HepG2 (cell line): ENCODE measurements around the gene PPP1R12C. TPM values are rescaled to one million over a fixed set of nuclear protein-coding genes. Genes with fewer than 3 reads are reported as not detected.

Experiments
- ATAC-seq: fragments of 200-7000 bp; cut with Tn5 transposase; 3 replicates; pipeline ENCODE4 v1.9.1; 2020; ENCODE audit warnings: mild to moderate bottlenecking, moderate library complexity
- BruUV-seq: library from RNA; stranded (reverse); fragments of 400-500 nt; replicated peaks from 2 replicates; lab custom pipeline; 2021; lab: Mats Ljungman, UMichigan
- CTCF ChIA-PET: fragments of 300-600 bp; formaldehyde crosslinking; extraction: SDS; loops from one replicate; lab custom pipeline; 2021; ENCODE audit warnings: low total read pairs, inconsistent platforms, low intra/inter-chr PET ratio; lab: Yijun Ruan, JAX
- POLR2A ChIA-PET: fragments of 350-600 bp; sonication (Branson Sonifier 250); formaldehyde crosslinking; loops from one replicate; lab custom pipeline; 2020; ENCODE audit warnings: antibody characterized with exemption, inconsistent platforms; lab: Yijun Ruan, JAX
- DNase-seq: peaks from one replicate; pipeline ENCODE4 v3.0.0-alpha.2; 2015; ENCODE audit warnings: low spot score
- FAIRE-seq: peaks from 3 replicates; lab custom pipeline; 2011; peaks lifted over from hg19 to GRCh38; lab: Jason Lieb, UNC
- H2AFZ ChIP-seq: one replicate; pipeline ENCODE4 v1.6.1; 2011; ENCODE audit warnings: low read length, inconsistent platforms
- H3K27ac ChIP-seq: fragments of 300-600 bp; 3 replicates; pipeline ENCODE4 v1.8.0; 2011; ENCODE audit warnings: mixed run types, mild to moderate bottlenecking, mixed read lengths, low read length, inconsistent platforms; ENCODE audit not compliant: insufficient read depth; ENCODE audit errors: extremely low read length
- H3K27me3 ChIP-seq, 2 experiments: fragments of 200-600 bp in 1 of 2; 2 replicates in 1 of 2; 3 replicates in 1 of 2; pipeline versions ENCODE4 v1.6.0 to v1.8.0; 2011; ENCODE audit warnings: low read length in 2 of 2, mild to moderate bottlenecking in 2 of 2, moderate library complexity in 2 of 2, inconsistent platforms in 1 of 2; ENCODE audit not compliant: insufficient read depth in 2 of 2, control insufficient read depth in 1 of 2
- H3K36me3 ChIP-seq, 2 experiments: fragments of 200-600 bp in 1 of 2; replicated peaks in 1 of 2; 2 replicates in 1 of 2; 3 replicates in 1 of 2; pipeline versions ENCODE4 v1.5.1 to v1.8.0; 2011; ENCODE audit warnings: low read length in 2 of 2, inconsistent platforms in 1 of 2; ENCODE audit not compliant: insufficient read depth in 2 of 2, control insufficient read depth in 1 of 2
- H3K4me1 ChIP-seq: 2 replicates; pipeline ENCODE4 v1.5.1; 2012; ENCODE audit warnings: low read length, inconsistent platforms; ENCODE audit not compliant: insufficient read depth
- H3K4me2 ChIP-seq: 2 replicates; pipeline ENCODE4 v1.6.0; 2011; ENCODE audit warnings: low read depth, low read length, inconsistent platforms
- H3K4me3 ChIP-seq, 3 experiments: fragments of 200-600 bp in 1 of 3; sonication (generic), shearing (Covaris generic) in 1 of 3; replicated peaks in 1 of 3; 2 replicates each; pipeline ENCODE4 v1.5.1; 2011 to 2016; ENCODE audit warnings: low read length in 3 of 3, inconsistent platforms in 2 of 3, low read depth in 2 of 3, mild to moderate bottlenecking in 2 of 3, control low read depth in 1 of 3, mixed read lengths in 1 of 3; ENCODE audit not compliant: insufficient read depth in 1 of 3
- H3K79me2 ChIP-seq: one replicate; pipeline ENCODE4 v1.6.1; 2011; ENCODE audit warnings: low read length, inconsistent platforms; ENCODE audit not compliant: insufficient read depth
- H3K9ac ChIP-seq: 2 replicates; pipeline ENCODE4 v1.6.0; 2011; ENCODE audit warnings: mild to moderate bottlenecking, low read depth, low read length, inconsistent platforms; ENCODE audit not compliant: insufficient read depth
- H3K9me3 ChIP-seq: 2 replicates; pipeline ENCODE4 v1.5.1; 2012; ENCODE audit warnings: mild to moderate bottlenecking, low read length
- H4K20me1 ChIP-seq: 2 replicates; pipeline ENCODE4 v1.6.0; 2011; ENCODE audit warnings: inconsistent platforms, mild to moderate bottlenecking, low read length, moderate library complexity; ENCODE audit not compliant: insufficient read depth
- CREM ChIP-seq, 2 experiments: sonication (generic) in 1 of 2; formaldehyde crosslinking in 1 of 2; IDR thresholded peaks; 2 replicates each; pipeline versions ENCODE4 v1.4.0 to v1.6.1; 2016 to 2020; ENCODE audit warnings: antibody characterized with exemption in 1 of 2, mild to moderate bottlenecking in 1 of 2, missing genetic modification reagents in 1 of 2
- HNRNPUL1 ChIP-seq: fragments of 200-400 bp; formaldehyde crosslinking; IDR thresholded peaks from 2 replicates; pipeline ENCODE4 v1.6.1; 2017; ENCODE audit warnings: low read depth, mild to moderate bottlenecking, low read length, moderate library complexity
- IRX3 ChIP-seq: sonication (generic); formaldehyde crosslinking; IDR thresholded peaks from 2 replicates; pipeline ENCODE4 v1.8.1; 2023; ENCODE audit warnings: mild to moderate bottlenecking, low read depth, missing genetic modification reagents, borderline replicate concordance
- MZF1 ChIP-seq: sonication (generic); formaldehyde crosslinking; IDR thresholded peaks from 2 replicates; pipeline ENCODE4 v1.8.1; 2023; ENCODE audit warnings: mild to moderate bottlenecking, missing genetic modification reagents, borderline replicate concordance
- RFXANK ChIP-seq: IDR thresholded peaks from 2 replicates; pipeline ENCODE4 v1.6.1; 2016
- STAG1 ChIP-seq: sonication (generic); formaldehyde crosslinking; IDR thresholded peaks from 2 replicates; pipeline ENCODE4 v1.4.0; 2020; ENCODE audit warnings: missing genetic modification reagents
- ZFP90 ChIP-seq: sonication (generic); formaldehyde crosslinking; IDR thresholded peaks from 2 replicates; pipeline ENCODE4 v1.8.0; 2022; ENCODE audit warnings: missing genetic modification reagents, mild to moderate bottlenecking, inconsistent platforms, borderline replicate concordance
- WGBS: methylation state at CpG from one replicate; pipeline ENCODE4 v1.1.6; 2017; ENCODE audit warnings: low lambda C conversion rate; 5-methylcytosine and 5-hydroxymethylcytosine counted together
- in situ Hi-C: cut with HindIII; loops from 2 replicates; pipeline ENCODE4 v1.10.0; 2017; ENCODE audit warnings: low pct_unique_long_range_greater_than_20kb; ENCODE audit not compliant: extremely low pct_ligation_motif_present
- intact Hi-C: fragments of 100-400 bp; cut with micrococcal nuclease; formaldehyde crosslinking; loops from one replicate; pipeline ENCODE4 v1.10.0; 2022; ENCODE audit not compliant: unreplicated experiment
- polyA plus RNA-seq, 8 experiments: library from polyadenylated mRNA; depleted of rRNA in 3 of 8; stranded (reverse) in 7 of 8; unstranded in 1 of 8; fragments of >200 nt; fragmentation: Illumina TruSeq in 4 of 8; extraction: Trizol in 4 of 8; gene quantifications; 2 replicates each; pipeline versions ENCODE4 v1.2.1 to v1.2.3, GENCODE V29; 2011 to 2016; ENCODE audit warnings: low read depth in 4 of 8, missing spikeins in 1 of 8, mixed read lengths in 1 of 8; ENCODE audit not compliant: insufficient read depth in 1 of 8
- total RNA-seq, 5 experiments: library from RNA; depleted of rRNA; stranded (reverse); fragments of >200 nt; fragmentation: Illumina TruSeq; extraction: Trizol; gene quantifications; 2 replicates each; pipeline ENCODE4 v1.2.3, GENCODE V29; 2016; ENCODE audit warnings: low read depth in 1 of 5
- TF ChIP-seq, protein P1 (sequence below): sonication (generic); formaldehyde crosslinking; IDR thresholded peaks from 2 replicates; pipeline ENCODE4 v1.4.0; 2020; ENCODE audit warnings: missing genetic modification reagents, borderline replicate concordance
- TF ChIP-seq, protein P2 (sequence below): sonication (generic); formaldehyde crosslinking; IDR thresholded peaks from 2 replicates; pipeline ENCODE4 v1.5.1; 2020; ENCODE audit warnings: mild to moderate bottlenecking, missing genetic modification reagents, moderate library complexity
- TF ChIP-seq, protein P3 (sequence below): sonication (generic); formaldehyde crosslinking; IDR thresholded peaks from 2 replicates; pipeline ENCODE4 v1.4.0; 2020; ENCODE audit warnings: mild to moderate bottlenecking, missing genetic modification reagents

The PPP1R12C gene
- total and polyA plus RNA-seq, 2 of the 13 experiments (the other 11 are each of a cell fraction or from before 2014, with no cell fraction given): 29.7 to 30.3 TPM

DNA sequence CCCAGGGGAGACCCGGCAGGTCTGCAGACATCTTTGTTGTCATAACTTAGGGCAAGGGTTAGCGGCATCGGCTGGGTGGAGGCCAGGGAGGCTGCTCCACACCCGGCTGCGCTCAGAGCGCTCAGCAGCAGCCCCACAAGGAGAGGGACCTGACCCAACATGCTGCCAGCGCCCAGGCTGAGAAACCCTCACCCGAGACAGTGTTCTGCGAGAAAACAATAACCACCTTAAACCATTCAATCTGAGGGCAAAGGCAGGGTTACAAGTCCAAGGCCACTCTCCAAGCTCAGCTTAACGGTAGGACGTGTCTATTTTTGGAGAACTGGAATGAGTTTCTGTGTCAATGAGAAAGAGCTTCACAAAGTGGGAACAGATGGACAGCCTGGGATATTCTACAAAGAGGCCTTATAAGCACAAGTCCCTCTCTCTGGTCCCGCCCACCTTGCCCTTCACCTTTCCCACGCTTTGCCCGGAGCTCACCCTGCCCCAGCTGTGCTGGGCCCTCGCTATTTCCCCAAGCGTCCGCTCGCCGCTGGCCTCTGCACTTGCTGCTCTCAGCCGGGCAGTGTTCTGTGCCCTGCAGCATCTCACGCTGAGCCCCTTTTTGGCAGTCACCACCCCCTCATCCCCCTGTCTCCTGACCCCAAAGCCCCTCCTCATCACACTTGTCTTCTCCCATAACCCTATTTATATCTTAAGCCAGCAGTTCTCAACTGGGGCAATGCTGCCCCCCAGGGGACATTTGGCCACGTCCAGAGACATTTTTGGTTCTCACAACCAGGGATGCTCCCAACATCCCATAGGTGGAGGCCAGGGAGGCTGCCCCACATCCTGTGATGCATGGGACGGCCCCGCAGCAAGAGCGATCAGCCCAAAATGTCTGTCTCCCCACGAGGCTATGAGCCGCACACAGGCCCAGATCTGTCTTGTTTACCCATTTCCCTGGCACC, 17.6 kb downstream of the PPP1R12C start:
- no peak overlapping the region for H3K4me2 ChIP-seq
- 75% methylated on average over 21 of the region's 27 CpGs for WGBS
- in situ Hi-C loops (no loop called here), intact Hi-C loops (no loop called here)
- H3K4me3 ChIP-seq: no peak overlapping the region
- ChIA-PET CTCF (interaction anchor here (1.0 kb wide), 1 partner anchor 11 kb away, joined by 5 read pairs; no protein-coding TSS in a partner anchor), POLR2A (no interaction called here)
- H3K9me3 ChIP-seq: no peaks in the 10 kb centered on the region
- no peaks in the 10 kb centered on the region for H3K79me2 ChIP-seq
- no peak for DNase-seq
- H4K20me1 ChIP-seq: 0 out of 2 replicates have a peak, but pooled peaks cover 2% of the 10 kb centered on the region
- no peak overlapping the region for H3K27ac ChIP-seq
- H3K9ac ChIP-seq: no peak overlapping the region
- no TSS peak for BruUV-seq
- no peaks in the 10 kb centered on the region for H3K27me3 ChIP-seq
- ATAC-seq: peak; percentile 27
- H3K36me3 ChIP-seq: peaks cover under 1 to 13% of the 10 kb centered on the region in 2 experiments; a peak in 4 of 5 replicates
- peaks cover 16% of the 10 kb centered on the region for H3K4me1 ChIP-seq
- H2AFZ ChIP-seq: no peak overlapping the region
- no peak for FAIRE-seq
- TF ChIP-seq HNRNPUL1 (no peak), MZF1 (no peak), ZFP90 (CRISPR knock-in tag) (no peak), IRX3 (CRISPR knock-in tag) (no peak), STAG1 (CRISPR knock-in tag) (peak; percentile 27; the same call in 1 of the 2 replicates), CREM (IDR thresholded peaks at IDR 0.05) (no peak), CREM (CRISPR knock-in tag; IDR thresholded peaks at IDR 0.05) (no peak), RFXANK (CRISPR knock-in tag) (no peak)
- TF ChIP-seq, protein P1, sequence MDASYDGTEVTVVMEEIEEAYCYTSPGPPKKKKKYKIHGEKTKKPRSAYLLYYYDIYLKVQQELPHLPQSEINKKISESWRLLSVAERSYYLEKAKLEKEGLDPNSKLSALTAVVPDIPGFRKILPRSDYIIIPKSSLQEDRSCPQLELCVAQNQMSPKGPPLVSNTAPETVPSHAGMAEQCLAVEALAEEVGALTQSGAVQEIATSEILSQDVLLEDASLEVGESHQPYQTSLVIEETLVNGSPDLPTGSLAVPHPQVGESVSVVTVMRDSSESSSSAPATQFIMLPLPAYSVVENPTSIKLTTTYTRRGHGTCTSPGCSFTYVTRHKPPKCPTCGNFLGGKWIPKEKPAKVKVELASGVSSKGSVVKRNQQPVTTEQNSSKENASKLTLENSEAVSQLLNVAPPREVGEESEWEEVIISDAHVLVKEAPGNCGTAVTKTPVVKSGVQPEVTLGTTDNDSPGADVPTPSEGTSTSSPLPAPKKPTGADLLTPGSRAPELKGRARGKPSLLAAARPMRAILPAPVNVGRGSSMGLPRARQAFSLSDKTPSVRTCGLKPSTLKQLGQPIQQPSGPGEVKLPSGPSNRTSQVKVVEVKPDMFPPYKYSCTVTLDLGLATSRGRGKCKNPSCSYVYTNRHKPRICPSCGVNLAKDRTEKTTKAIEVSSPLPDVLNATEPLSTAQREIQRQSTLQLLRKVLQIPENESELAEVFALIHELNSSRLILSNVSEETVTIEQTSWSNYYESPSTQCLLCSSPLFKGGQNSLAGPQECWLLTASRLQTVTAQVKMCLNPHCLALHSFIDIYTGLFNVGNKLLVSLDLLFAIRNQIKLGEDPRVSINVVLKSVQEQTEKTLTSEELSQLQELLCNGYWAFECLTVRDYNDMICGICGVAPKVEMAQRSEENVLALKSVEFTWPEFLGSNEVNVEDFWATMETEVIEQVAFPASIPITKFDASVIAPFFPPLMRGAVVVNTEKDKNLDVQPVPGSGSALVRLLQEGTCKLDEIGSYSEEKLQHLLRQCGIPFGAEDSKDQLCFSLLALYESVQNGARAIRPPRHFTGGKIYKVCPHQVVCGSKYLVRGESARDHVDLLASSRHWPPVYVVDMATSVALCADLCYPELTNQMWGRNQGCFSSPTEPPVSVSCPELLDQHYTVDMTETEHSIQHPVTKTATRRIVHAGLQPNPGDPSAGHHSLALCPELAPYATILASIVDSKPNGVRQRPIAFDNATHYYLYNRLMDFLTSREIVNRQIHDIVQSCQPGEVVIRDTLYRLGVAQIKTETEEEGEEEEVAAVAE: no peak
- TF ChIP-seq, protein P2, sequence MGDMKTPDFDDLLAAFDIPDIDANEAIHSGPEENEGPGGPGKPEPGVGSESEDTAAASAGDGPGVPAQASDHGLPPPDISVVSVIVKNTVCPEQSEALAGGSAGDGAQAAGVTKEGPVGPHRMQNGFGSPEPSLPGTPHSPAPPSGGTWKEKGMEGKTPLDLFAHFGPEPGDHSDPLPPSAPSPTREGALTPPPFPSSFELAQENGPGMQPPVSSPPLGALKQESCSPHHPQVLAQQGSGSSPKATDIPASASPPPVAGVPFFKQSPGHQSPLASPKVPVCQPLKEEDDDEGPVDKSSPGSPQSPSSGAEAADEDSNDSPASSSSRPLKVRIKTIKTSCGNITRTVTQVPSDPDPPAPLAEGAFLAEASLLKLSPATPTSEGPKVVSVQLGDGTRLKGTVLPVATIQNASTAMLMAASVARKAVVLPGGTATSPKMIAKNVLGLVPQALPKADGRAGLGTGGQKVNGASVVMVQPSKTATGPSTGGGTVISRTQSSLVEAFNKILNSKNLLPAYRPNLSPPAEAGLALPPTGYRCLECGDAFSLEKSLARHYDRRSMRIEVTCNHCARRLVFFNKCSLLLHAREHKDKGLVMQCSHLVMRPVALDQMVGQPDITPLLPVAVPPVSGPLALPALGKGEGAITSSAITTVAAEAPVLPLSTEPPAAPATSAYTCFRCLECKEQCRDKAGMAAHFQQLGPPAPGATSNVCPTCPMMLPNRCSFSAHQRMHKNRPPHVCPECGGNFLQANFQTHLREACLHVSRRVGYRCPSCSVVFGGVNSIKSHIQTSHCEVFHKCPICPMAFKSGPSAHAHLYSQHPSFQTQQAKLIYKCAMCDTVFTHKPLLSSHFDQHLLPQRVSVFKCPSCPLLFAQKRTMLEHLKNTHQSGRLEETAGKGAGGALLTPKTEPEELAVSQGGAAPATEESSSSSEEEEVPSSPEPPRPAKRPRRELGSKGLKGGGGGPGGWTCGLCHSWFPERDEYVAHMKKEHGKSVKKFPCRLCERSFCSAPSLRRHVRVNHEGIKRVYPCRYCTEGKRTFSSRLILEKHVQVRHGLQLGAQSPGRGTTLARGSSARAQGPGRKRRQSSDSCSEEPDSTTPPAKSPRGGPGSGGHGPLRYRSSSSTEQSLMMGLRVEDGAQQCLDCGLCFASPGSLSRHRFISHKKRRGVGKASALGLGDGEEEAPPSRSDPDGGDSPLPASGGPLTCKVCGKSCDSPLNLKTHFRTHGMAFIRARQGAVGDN (CRISPR knock-in tag): 0 out of 2 replicates have a peak, but pooled peaks have one; percentile 8
- TF ChIP-seq, protein P3, sequence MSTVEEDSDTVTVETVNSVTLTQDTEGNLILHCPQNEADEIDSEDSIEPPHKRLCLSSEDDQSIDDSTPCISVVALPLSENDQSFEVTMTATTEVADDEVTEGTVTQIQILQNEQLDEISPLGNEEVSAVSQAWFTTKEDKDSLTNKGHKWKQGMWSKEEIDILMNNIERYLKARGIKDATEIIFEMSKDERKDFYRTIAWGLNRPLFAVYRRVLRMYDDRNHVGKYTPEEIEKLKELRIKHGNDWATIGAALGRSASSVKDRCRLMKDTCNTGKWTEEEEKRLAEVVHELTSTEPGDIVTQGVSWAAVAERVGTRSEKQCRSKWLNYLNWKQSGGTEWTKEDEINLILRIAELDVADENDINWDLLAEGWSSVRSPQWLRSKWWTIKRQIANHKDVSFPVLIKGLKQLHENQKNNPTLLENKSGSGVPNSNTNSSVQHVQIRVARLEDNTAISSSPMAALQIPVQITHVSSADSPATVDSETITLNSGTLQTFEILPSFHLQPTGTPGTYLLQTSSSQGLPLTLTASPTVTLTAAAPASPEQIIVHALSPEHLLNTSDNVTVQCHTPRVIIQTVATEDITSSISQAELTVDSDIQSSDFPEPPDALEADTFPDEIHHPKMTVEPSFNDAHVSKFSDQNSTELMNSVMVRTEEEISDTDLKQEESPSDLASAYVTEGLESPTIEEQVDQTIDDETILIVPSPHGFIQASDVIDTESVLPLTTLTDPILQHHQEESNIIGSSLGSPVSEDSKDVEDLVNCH (CRISPR knock-in tag): no peak
